ENCODE measurements around the gene MAPK10. TPM values are rescaled to one million over a fixed set of nuclear protein-coding genes. Genes with fewer than 3 reads are reported as not detected.

MAPK10 gene
- total RNA-seq, 1 donor from 2014 or later, result 178 TPM

Other genes with a start within 250 kb of the MAPK10 start
- 158 TPM for gene PTPN13, start 234.3 kb upstream of the MAPK10 start, total RNA-seq